ENCODE data around the gene SPATA46. TPM values are rescaled to one million over a fixed set of nuclear protein-coding genes. Genes with fewer than 3 reads are reported as not detected.

SPATA46 gene
- total and polyA plus RNA-seq, 9 of the 15 experiments (the other 6 are each of a cell fraction or from before 2014, with no cell fraction given), result 0.04 to 0.11 TPM; not detected in 7

GRCh38 chr1:162421258-162422164, 44.9 kb upstream of the SPATA46 start:
- no TSS peak for BruUV-seq (replicated peaks)
- ChIA-PET CTCF (ENCODE audit: low intra/inter-chr PET ratio) (no interaction called here), POLR2A (interaction anchor here (0.6 to 1.3 kb wide), 2 partner anchors 11 to 1155 kb away, joined by 3 to 7 read pairs; no protein-coding TSS in a partner anchor)
- Histone ChIP-seq H3K79me2 (ENCODE audit: control insufficient read depth, insufficient read depth, low read length) (no peaks in the 10 kb centered on the region), H3K9me3 (replicated peaks; ENCODE audit: control insufficient read depth, insufficient read depth, low read depth, low read length) (no peaks in the 10 kb centered on the region; the same call in 1 of the 2 replicates), H3K4me2 (ENCODE audit: insufficient read depth, low read length) (peak overlapping the region; percentile 22), H3K9me1 (ENCODE audit: control insufficient read depth, insufficient read depth, low read length) (no peaks in the 10 kb centered on the region), H3K36me3 (ENCODE audit: control insufficient read depth, insufficient read depth, low read length) (no peaks in the 10 kb centered on the region), H3K4me1 (replicated peaks in 1 of 2; ENCODE audit: control insufficient read depth in 2 of 2, insufficient read depth in 2 of 2, low read length in 2 of 2) (peaks cover 23 to 55% of the 10 kb centered on the region in 2 experiments), H2AFZ (ENCODE audit: low read depth, low read length) (no peak overlapping the region), H3K27ac (ENCODE audit: extremely low read depth, low read depth, low read length) (peak overlapping the region; percentile 37; the same call in 2 of the 3 replicates), H3K27me3 (ENCODE audit: control insufficient read depth in 2 of 2, insufficient read depth in 2 of 2, low read length in 2 of 2) (no peaks in the 10 kb centered on the region), H3K4me3 (no peak overlapping the region), H3K9ac (ENCODE audit: insufficient read depth in 1 of 2, low read depth in 2 of 2, low read length in 2 of 2) (no peak overlapping the region), H4K20me1 (replicated peaks; ENCODE audit: control insufficient read depth, insufficient read depth, low read length) (no peaks in the 10 kb centered on the region)
- intact Hi-C loops (cut with micrococcal nuclease), result loop anchor here (5.0 kb wide), 1 partner anchor 76 kb away; the partner anchor contains the start of gene UHMK1
- 15% methylated on average over 5 of the region's 5 CpGs for WGBS (ENCODE audit: insufficient coverage, low coverage, missing lambda C conversion rate)
- DNase-seq (ENCODE audit: extremely low read depth in 1 of 4, low spot score in 3 of 4) (peak in 2 of 4 experiments; percentile 55 to 74), ATAC-seq (peak; percentile 56), FAIRE-seq (no peak)
- in situ Hi-C loops (cut with MboI), result no loop called here
- no peak for TF ChIP-seq ATF1 (CRISPR knock-in tag; IDR thresholded peaks at IDR 0.05)
- TF ChIP-seq ATF1 (tag; IDR thresholded peaks at IDR 0.05), result no peak
- TF ChIP-seq NEUROD1 (IDR thresholded peaks at IDR 0.05; ENCODE audit: borderline replicate concordance, low read depth, low read length, partially characterized antibody), result peak; percentile 21
- TF ChIP-seq ELF1 (tag; IDR thresholded peaks at IDR 0.05), result no peak
- TF ChIP-seq KLF16 (IDR thresholded peaks at IDR 0.05), result peak; percentile 83
- TF ChIP-seq CHD2 (IDR thresholded peaks at IDR 0.05; ENCODE audit: low read depth, low read length), result no peak
- TF ChIP-seq NCOR1 (IDR thresholded peaks at IDR 0.05), result peak; percentile 57; the same call in 1 of the 2 replicates
- TF ChIP-seq ZC3H11A (IDR thresholded peaks at IDR 0.05; ENCODE audit: low read depth, low read length), result no peak
- peak; percentile 87 for TF ChIP-seq SMARCE1 (IDR thresholded peaks at IDR 0.05)
- TF ChIP-seq KLF1 (tag; IDR thresholded peaks at IDR 0.05), result no peak
- TF ChIP-seq POLR2AphosphoS5 (IDR thresholded peaks at IDR 0.05; ENCODE audit: control insufficient read depth, insufficient read depth, low read depth, low read length), result peak; percentile 35; the same call in 1 of the 2 replicates
- TF ChIP-seq ZNF668 (CRISPR knock-in tag; IDR thresholded peaks at IDR 0.05), result no peak
- TF ChIP-seq ZNF609 (CRISPR knock-in tag; IDR thresholded peaks at IDR 0.05; ENCODE audit: borderline replicate concordance), result no peak
- TF ChIP-seq MCM5 (IDR thresholded peaks at IDR 0.05; ENCODE audit: low read depth), result no peak
- TF ChIP-seq PRPF4 (IDR thresholded peaks at IDR 0.05; ENCODE audit: insufficient read depth, low read depth, low read length, poor library complexity, severe bottlenecking), result no peak
